Effector CD4-positive, alpha-beta T cell (primary cell): ENCODE results near the gene NACA.
"Not testable (repeated sequence)": the region's sequence is repeated elsewhere in the genome, so short reads cannot be mapped to it uniquely, and the experiment has no call there.

ENCODE experiments used
- DNase-seq: peaks from one replicate; pipeline ENCODE4 v3.0.0-alpha.2; 2020
- total RNA-seq: gene quantifications from one replicate; lab custom pipeline; 2026; lab: John Stamatoyannopoulos, UW

The NACA gene
- 327 reads per million, percentile 96 among the genes with 10 or more reads in this experiment for total RNA-seq

- peak; percentile 98 for DNase-seq
Measured at GRCh38 chr12:56724972-56725722, at the start of gene NACA. Gene NACA (minus strand): TSS chr12:56725299. CDS start chr12:56724521, 778 bp downstream.

- DNase-seq = no peak
Measured at GRCh38 chr12:56773113-56773512, 48.0 kb upstream of the NACA start.

GRCh38 chr12:56772625-56773024 lies 47.5 kb upstream of the NACA start:
- no peak for DNase-seq

- no peak for DNase-seq
Measured at GRCh38 chr12:56769868-56770267, 44.8 kb upstream of the NACA start.

- no peak for DNase-seq
Measured at GRCh38 chr12:56768424-56768823, 43.3 kb upstream of the NACA start.

GRCh38 chr12:56766535-56766934 lies 41.4 kb upstream of the NACA start:
- DNase-seq = no peak

- no peak for DNase-seq
Measured at GRCh38 chr12:56763753-56764657, 38.9 kb upstream of the NACA start.

GRCh38 chr12:56761812-56762211 lies 36.7 kb upstream of the NACA start:
- DNase-seq = no peak

- no peak for DNase-seq
Measured at GRCh38 chr12:56760460-56760859, 35.4 kb upstream of the NACA start.

GRCh38 chr12:56759263-56759908 lies 34.3 kb upstream of the NACA start:
- no peak for DNase-seq

- no peak for DNase-seq
Measured at GRCh38 chr12:56758728-56759262, 33.7 kb upstream of the NACA start.

GRCh38 chr12:56757971-56758370 lies 32.9 kb upstream of the NACA start:
- not testable (repeated sequence) for DNase-seq

GRCh38 chr12:56753566-56753965 lies 28.5 kb upstream of the NACA start:
- no peak for DNase-seq

- DNase-seq = peak; percentile 78
Measured at GRCh38 chr12:56751712-56752598, 26.9 kb upstream of the NACA start, which contains the start of gene PRIM1. Gene PRIM1 (minus strand): TSS chr12:56752323. CDS start chr12:56752298, 25 bp downstream.

GRCh38 chr12:56750596-56750995 lies 25.5 kb upstream of the NACA start:
- DNase-seq = not testable (repeated sequence)

GRCh38 chr12:56749853-56750252 lies 24.8 kb upstream of the NACA start:
- DNase-seq = no peak

- no peak for DNase-seq
Measured at GRCh38 chr12:56749359-56749758, 24.3 kb upstream of the NACA start.

- no peak for DNase-seq
Measured at GRCh38 chr12:56728139-56728861, 3.2 kb upstream of the NACA start.

- DNase-seq = not testable (repeated sequence)
Measured at GRCh38 chr12:56726196-56726675, 1.1 kb upstream of the NACA start.

- DNase-seq = no peak
Measured at GRCh38 chr12:56725723-56726102, 614 bp upstream of the NACA start.

GRCh38 chr12:56724701-56724971 lies 463 bp downstream of the NACA start:
- DNase-seq = no peak
